Progenitor cell of endocrine pancreas (in vitro differentiated cells): ENCODE results near the gene CAB39. TPM values are rescaled to one million over a fixed set of nuclear protein-coding genes. Genes with fewer than 3 reads are reported as not detected.

ENCODE experiments used
- DNase-seq: peaks from one replicate; pipeline ENCODE4 v3.0.0; 2021; ENCODE audit warnings: low spot score; ENCODE audit not compliant: unreplicated experiment
- H3K27ac Mint-ChIP-seq: 2 replicates; pipeline ENCODE4 v1.8.0; 2021; ENCODE audit warnings: mild to moderate bottlenecking, moderate library complexity, mixed read lengths
- H3K27me3 Mint-ChIP-seq: 2 replicates; pipeline ENCODE4 v1.8.0; 2021; ENCODE audit warnings: mixed read lengths
- H3K36me3 Mint-ChIP-seq: 2 replicates; pipeline ENCODE4 v1.8.0; 2022; ENCODE audit warnings: mixed read lengths; ENCODE audit not compliant: insufficient read depth
- H3K4me1 Mint-ChIP-seq: 2 replicates; pipeline ENCODE4 v1.8.0; 2021; ENCODE audit warnings: low read depth, mixed read lengths
- H3K4me3 Mint-ChIP-seq: 2 replicates; pipeline ENCODE4 v1.8.0; 2021; ENCODE audit warnings: low read depth, mild to moderate bottlenecking, moderate library complexity, mixed read lengths
- H3K9me3 Mint-ChIP-seq: 2 replicates; pipeline ENCODE4 v1.8.0; 2021; ENCODE audit warnings: low read depth, mixed read lengths
- total RNA-seq: library from RNA; stranded (reverse); gene quantifications from 2 replicates; pipeline ENCODE4 v1.2.1, GENCODE V29; 2021
- TF ChIP-seq, protein P1 (sequence below): fragments of 200-600 bp; sonication (generic); IDR thresholded peaks from one replicate; pipeline ENCODE4 v1.5.0; 2021; ENCODE audit warnings: antibody characterized with exemption, mild to moderate bottlenecking; ENCODE audit not compliant: unreplicated experiment

CAB39 gene
- total RNA-seq, 1 donor from 2014 or later, result 44.1 TPM

DNA sequence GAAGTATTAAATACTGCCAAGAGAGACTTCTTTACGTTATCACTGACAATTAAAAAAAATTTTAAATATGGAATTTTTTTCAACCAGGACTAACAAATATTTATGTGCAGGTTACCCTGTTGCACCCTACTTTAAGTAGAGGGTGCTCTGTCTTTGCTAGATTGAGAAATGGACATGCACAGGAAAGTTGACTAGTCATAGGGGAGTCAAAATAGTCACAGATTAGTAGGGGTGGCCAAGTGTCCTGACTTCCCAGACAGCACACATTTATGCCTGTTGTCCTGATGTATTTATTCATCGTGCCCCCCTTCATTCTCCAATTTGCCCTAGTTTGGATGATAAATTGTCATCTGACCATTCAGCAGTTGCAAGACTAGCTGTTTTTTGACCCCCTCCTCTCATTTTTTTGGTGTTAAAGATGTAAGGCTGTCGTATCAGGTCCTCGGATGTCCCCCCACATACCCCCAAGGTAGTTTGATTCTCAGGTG lies 20.3 kb downstream of the CAB39 start:
- TF ChIP-seq, protein P1, sequence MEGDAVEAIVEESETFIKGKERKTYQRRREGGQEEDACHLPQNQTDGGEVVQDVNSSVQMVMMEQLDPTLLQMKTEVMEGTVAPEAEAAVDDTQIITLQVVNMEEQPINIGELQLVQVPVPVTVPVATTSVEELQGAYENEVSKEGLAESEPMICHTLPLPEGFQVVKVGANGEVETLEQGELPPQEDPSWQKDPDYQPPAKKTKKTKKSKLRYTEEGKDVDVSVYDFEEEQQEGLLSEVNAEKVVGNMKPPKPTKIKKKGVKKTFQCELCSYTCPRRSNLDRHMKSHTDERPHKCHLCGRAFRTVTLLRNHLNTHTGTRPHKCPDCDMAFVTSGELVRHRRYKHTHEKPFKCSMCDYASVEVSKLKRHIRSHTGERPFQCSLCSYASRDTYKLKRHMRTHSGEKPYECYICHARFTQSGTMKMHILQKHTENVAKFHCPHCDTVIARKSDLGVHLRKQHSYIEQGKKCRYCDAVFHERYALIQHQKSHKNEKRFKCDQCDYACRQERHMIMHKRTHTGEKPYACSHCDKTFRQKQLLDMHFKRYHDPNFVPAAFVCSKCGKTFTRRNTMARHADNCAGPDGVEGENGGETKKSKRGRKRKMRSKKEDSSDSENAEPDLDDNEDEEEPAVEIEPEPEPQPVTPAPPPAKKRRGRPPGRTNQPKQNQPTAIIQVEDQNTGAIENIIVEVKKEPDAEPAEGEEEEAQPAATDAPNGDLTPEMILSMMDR, result no peak
- H3K4me3 Mint-ChIP-seq, result no peak overlapping the region
- no peaks in the 10 kb centered on the region for H3K27me3 Mint-ChIP-seq
- no peak for DNase-seq
- H3K4me1 Mint-ChIP-seq, result peaks cover 30% of the 10 kb centered on the region
- no peaks in the 10 kb centered on the region for H3K9me3 Mint-ChIP-seq
- no peak overlapping the region for H3K27ac Mint-ChIP-seq
- H3K36me3 Mint-ChIP-seq, result peaks cover 2% of the 10 kb centered on the region

- Mint-ChIP-seq H3K36me3 (peaks cover 2% of the 10 kb centered on the region), H3K4me1 (peaks cover 42% of the 10 kb centered on the region), H3K27ac (no peak overlapping the region), H3K27me3 (no peaks in the 10 kb centered on the region), H3K4me3 (no peak overlapping the region), H3K9me3 (no peaks in the 10 kb centered on the region)
- no peak for DNase-seq
- TF ChIP-seq, protein P1, result no peak
Measured at GRCh38 chr2:230734247-230735175, 21.9 kb downstream of the CAB39 start.

- TF ChIP-seq, protein P1, result no peak
- DNase-seq, result no peak
- Mint-ChIP-seq H3K4me3 (no peak overlapping the region), H3K27me3 (no peaks in the 10 kb centered on the region), H3K36me3 (peaks cover 4% of the 10 kb centered on the region), H3K4me1 (peaks cover 46% of the 10 kb centered on the region), H3K9me3 (no peaks in the 10 kb centered on the region), H3K27ac (peak overlapping the region; percentile 73)
Measured at GRCh38 chr2:230735884-230736283, 23.2 kb downstream of the CAB39 start.

GRCh38 chr2:230737300-230737699 lies 24.7 kb downstream of the CAB39 start:
- H3K4me3 Mint-ChIP-seq, result no peak overlapping the region
- no peaks in the 10 kb centered on the region for H3K9me3 Mint-ChIP-seq
- peaks cover 46% of the 10 kb centered on the region for H3K4me1 Mint-ChIP-seq
- TF ChIP-seq, protein P1, result no peak
- H3K36me3 Mint-ChIP-seq, result peaks cover 4% of the 10 kb centered on the region
- no peaks in the 10 kb centered on the region for H3K27me3 Mint-ChIP-seq
- DNase-seq, result no peak
- peak overlapping the region; percentile 79 for H3K27ac Mint-ChIP-seq

- no peaks in the 10 kb centered on the region for H3K9me3 Mint-ChIP-seq
- H3K4me1 Mint-ChIP-seq, result peaks cover 46% of the 10 kb centered on the region
- H3K36me3 Mint-ChIP-seq, result peaks cover 5% of the 10 kb centered on the region
- TF ChIP-seq, protein P1, result no peak
- H3K4me3 Mint-ChIP-seq, result peak overlapping the region; percentile 4
- no peak for DNase-seq
- no peaks in the 10 kb centered on the region for H3K27me3 Mint-ChIP-seq
- H3K27ac Mint-ChIP-seq, result peak overlapping the region; percentile 79
Measured at GRCh38 chr2:230737791-230738226, 25.2 kb downstream of the CAB39 start.
